Parathyroid adenoma (tissue), 2 donors: Measurements from ENCODE around the gene ZBTB45.
A peak's percentile ranks its signal among the peaks of the same experiment; 100 is the strongest.
"Not testable (repeated sequence)": the region's sequence is repeated elsewhere in the genome, so short reads cannot be mapped to it uniquely, and the experiment has no call there.

Experiments
- H2AFZ ChIP-seq: fragments of 300-600 bp; sonication (generic); one replicate; pipeline ENCODE4 v1.7.0; 2017; ENCODE audit warnings: antibody characterized with exemption, mild to moderate bottlenecking
- H3K27ac ChIP-seq: fragments of 300-600 bp; sonication (generic); one replicate; pipeline ENCODE4 v1.7.0; 2017
- H3K27me3 ChIP-seq: fragments of 300-600 bp; sonication (generic); one replicate; pipeline ENCODE4 v1.7.0; 2017; ENCODE audit warnings: low read length; ENCODE audit not compliant: control insufficient read depth, insufficient read depth
- H3K36me3 ChIP-seq: fragments of 300-600 bp; sonication (generic); one replicate; pipeline ENCODE4 v1.7.0; 2017; ENCODE audit warnings: low read length; ENCODE audit not compliant: control insufficient read depth, insufficient read depth
- H3K4me1 ChIP-seq: fragments of 300-600 bp; sonication (generic); one replicate; pipeline ENCODE4 v1.7.0; 2017; ENCODE audit warnings: control low read depth
- H3K4me2 ChIP-seq: fragments of 300-600 bp; sonication (generic); one replicate; pipeline ENCODE4 v1.7.0; 2017; ENCODE audit warnings: low read length
- H3K4me3 ChIP-seq: fragments of 300-600 bp; sonication (generic); one replicate; pipeline ENCODE4 v1.7.0; 2017; ENCODE audit warnings: low read depth, low read length
- H3K79me2 ChIP-seq: fragments of 300-600 bp; sonication (generic); one replicate; pipeline ENCODE4 v1.7.0; 2017; ENCODE audit warnings: control low read depth
- H3K9ac ChIP-seq: fragments of 300-600 bp; sonication (generic); one replicate; pipeline ENCODE4 v1.7.0; 2017; ENCODE audit warnings: mild to moderate bottlenecking
- H3K9me3 ChIP-seq: fragments of 300-600 bp; sonication (generic); one replicate; pipeline ENCODE4 v1.7.0; 2017; ENCODE audit warnings: low read length; ENCODE audit not compliant: control insufficient read depth
- CTCF ChIP-seq: fragments of 300-600 bp; sonication (generic); IDR thresholded peaks from one replicate; pipeline ENCODE4 v1.7.0; 2017; ENCODE audit warnings: antibody characterized with exemption, mild to moderate bottlenecking
- donor health status: primary hyperparathyroidism.

Gene ZBTB45

GRCh38 chr19:58497634-58498170 lies 21.9 kb downstream of the ZBTB45 start:
- no peak for TF ChIP-seq CTCF
- peaks cover 11% of the 10 kb centered on the region for H3K4me1 ChIP-seq
- peak overlapping the region; percentile 66 for H3K27ac ChIP-seq
- no peaks in the 10 kb centered on the region for H3K36me3 ChIP-seq
- no peak overlapping the region for H3K4me2 ChIP-seq
- no peaks in the 10 kb centered on the region for H3K9me3 ChIP-seq
- H3K27me3 ChIP-seq, result no peaks in the 10 kb centered on the region
- no peak overlapping the region for H2AFZ ChIP-seq
- H3K4me3 ChIP-seq, result no peak overlapping the region
- no peak overlapping the region for H3K9ac ChIP-seq
- H3K79me2 ChIP-seq, result no peaks in the 10 kb centered on the region

DNA sequence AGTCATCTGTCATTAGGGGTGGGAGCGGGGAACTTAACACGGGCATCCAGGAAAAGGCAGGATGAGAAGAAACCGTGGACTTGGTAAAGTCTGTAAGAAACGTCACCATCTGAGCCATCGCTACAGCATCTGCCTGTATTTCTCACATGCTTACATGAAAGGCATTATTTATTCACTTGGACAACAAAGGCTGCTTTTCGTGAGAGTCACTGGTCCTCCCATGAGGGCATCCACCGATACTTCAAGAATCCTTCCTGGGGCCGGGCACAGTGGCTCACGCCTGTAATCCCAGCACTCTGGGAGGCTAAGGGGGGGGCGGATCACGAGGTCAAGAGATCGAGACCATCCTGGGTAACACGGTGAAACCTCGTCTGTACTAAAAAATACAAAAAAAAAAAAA lies 27.3 kb downstream of the ZBTB45 start:
- H3K79me2 ChIP-seq, result no peaks in the 10 kb centered on the region
- no peak overlapping the region for H3K9ac ChIP-seq
- no peak overlapping the region for H3K27ac ChIP-seq
- no peaks in the 10 kb centered on the region for H3K9me3 ChIP-seq
- no peak overlapping the region for H3K4me3 ChIP-seq
- no peaks in the 10 kb centered on the region for H3K4me1 ChIP-seq
- no peak overlapping the region for H3K4me2 ChIP-seq
- no peak for TF ChIP-seq CTCF
- no peaks in the 10 kb centered on the region for H3K27me3 ChIP-seq
- no peak overlapping the region for H2AFZ ChIP-seq
- H3K36me3 ChIP-seq, result no peaks in the 10 kb centered on the region

- Histone ChIP-seq H3K79me2 (no peaks in the 10 kb centered on the region), H2AFZ (no peak overlapping the region), H3K27me3 (no peaks in the 10 kb centered on the region), H3K4me3 (no peak overlapping the region), H3K36me3 (no peaks in the 10 kb centered on the region), H3K9me3 (no peaks in the 10 kb centered on the region), H3K9ac (no peak overlapping the region), H3K4me2 (no peak overlapping the region), H3K4me1 (no peaks in the 10 kb centered on the region), H3K27ac (no peak overlapping the region)
- no peak for TF ChIP-seq CTCF
These were observed 28.2 kb downstream of the ZBTB45 start for GRCh38 chr19:58491393-58491792.

DNA sequence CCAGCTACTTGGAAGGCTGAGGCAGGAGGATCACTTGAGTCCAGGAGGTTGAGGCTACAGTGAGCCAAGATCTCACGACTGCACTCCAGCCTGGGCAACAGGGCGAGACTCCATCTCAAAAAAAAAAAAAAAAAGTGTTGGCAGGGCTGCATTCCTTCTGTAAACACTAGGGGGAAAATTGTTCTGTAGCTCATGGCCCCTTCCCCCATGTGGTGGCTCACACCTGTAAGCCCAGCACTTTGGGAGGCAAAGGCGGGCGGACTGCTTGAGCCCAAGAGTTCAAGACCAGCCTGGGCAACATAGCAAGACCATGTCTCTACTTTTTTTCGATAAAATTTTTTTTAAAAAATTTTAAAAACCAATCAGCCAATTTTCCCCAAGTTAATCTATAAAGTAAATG lies 35.3 kb downstream of the ZBTB45 start:
- not testable (repeated sequence) for H3K9ac ChIP-seq, H2AFZ ChIP-seq, H3K27me3 ChIP-seq, H3K27ac ChIP-seq, H3K4me1 ChIP-seq, H3K4me2 ChIP-seq, H3K79me2 ChIP-seq, H3K9me3 ChIP-seq, H3K4me3 ChIP-seq, H3K36me3 ChIP-seq

DNA sequence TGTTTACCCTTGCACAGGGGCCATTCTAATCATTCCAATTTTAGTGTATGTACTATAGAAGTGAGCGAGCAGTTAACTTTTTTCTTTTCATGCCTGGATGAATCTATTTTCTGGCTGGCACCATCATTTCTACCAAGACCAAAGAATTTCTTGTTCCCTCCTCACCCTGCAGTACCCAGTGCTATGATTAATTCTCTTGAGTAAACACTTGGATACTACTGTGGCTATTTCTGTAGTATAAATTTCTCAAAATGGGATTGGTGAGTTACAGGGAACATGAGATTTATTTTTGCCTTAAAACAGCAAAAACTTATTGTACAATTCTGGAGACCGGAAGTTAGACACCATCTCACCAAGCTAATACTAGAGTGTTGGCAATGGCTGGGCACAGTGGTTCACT lies 35.8 kb downstream of the ZBTB45 start:
- no peak overlapping the region for H3K4me2 ChIP-seq
- H3K27ac ChIP-seq, result no peak overlapping the region
- H2AFZ ChIP-seq, result no peak overlapping the region
- no peak overlapping the region for H3K9ac ChIP-seq
- H3K79me2 ChIP-seq, result no peaks in the 10 kb centered on the region
- no peaks in the 10 kb centered on the region for H3K27me3 ChIP-seq
- TF ChIP-seq CTCF, result no peak
- no peaks in the 10 kb centered on the region for H3K4me1 ChIP-seq
- H3K36me3 ChIP-seq, result no peaks in the 10 kb centered on the region
- H3K4me3 ChIP-seq, result no peak overlapping the region
- H3K9me3 ChIP-seq, result no peaks in the 10 kb centered on the region
